Measurements from ENCODE around the gene MYO1G. TPM values are rescaled to one million over a fixed set of nuclear protein-coding genes. Genes with fewer than 3 reads are reported as not detected.

The MYO1G gene
- total RNA-seq, 1 experiment from 2014 or later = 0.11 TPM

DNA sequence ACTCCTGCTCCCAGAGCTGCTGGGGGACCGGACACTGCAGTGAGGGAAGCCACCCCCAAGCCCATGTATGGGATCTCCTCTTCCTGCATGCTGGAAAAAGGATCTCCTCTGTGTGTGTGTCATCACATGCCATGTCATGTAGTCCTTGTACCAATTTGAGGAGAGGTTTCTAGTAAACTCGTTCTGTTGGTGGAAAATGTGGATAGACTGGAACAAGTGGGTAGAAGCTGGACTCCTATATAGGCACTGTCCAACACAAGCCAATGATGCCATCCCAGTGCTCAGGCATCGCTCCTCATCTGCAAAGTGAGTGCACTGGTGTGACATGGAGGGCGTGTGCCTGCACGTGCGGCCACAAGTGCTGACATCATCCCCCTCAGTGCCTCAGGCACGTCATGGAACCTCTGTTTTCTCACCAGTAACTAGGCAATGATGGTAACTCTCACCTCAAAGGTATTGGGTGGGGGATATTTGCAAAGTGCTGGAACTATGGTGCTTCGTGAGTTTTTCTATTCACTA is 19.3 kb downstream of the MYO1G start:
- Histone ChIP-seq H3K4me1 (ENCODE audit: insufficient read depth, low read length) (no peaks in the 10 kb centered on the region), H3K9me3 (ENCODE audit: low read length) (no peaks in the 10 kb centered on the region), H3K27me3 (ENCODE audit: low read length) (no peaks in the 10 kb centered on the region), H3F3A (ENCODE audit: low read length, unreplicated experiment) (no peaks in the 10 kb centered on the region), H3K27ac (ENCODE audit: low read length) (no peak overlapping the region), H3K9ac (ENCODE audit: low read length) (no peak overlapping the region), H3K79me2 (ENCODE audit: low read length) (no peaks in the 10 kb centered on the region), H2AFZ (ENCODE audit: low read length) (no peak overlapping the region), H4K20me1 (ENCODE audit: low read length) (no peaks in the 10 kb centered on the region), H3K4me2 (ENCODE audit: low read length) (no peak overlapping the region), H3K9me2 (replicated peaks; ENCODE audit: low read length) (no peaks in the 10 kb centered on the region), H3K4me3 (ENCODE audit: low read length) (no peak overlapping the region), H3K36me3 (ENCODE audit: low read depth, low read length) (no peaks in the 10 kb centered on the region)
- no TSS peak for BruUV-seq (replicated peaks)
- DNase-seq = no peak
- ATAC-seq = no peak; the same call in 1 of the 2 replicates
- POLR2A ChIA-PET (ENCODE audit: unreplicated experiment) = no interaction called here
- CTCF ChIA-PET = no interaction called here
- intact Hi-C loops (cut with micrococcal nuclease) = no loop called here
- no peak for TF ChIP-seq EZH2 (IDR thresholded peaks at IDR 0.05; ENCODE audit: low read length, unreplicated experiment)
- TF ChIP-seq, protein P1, sequence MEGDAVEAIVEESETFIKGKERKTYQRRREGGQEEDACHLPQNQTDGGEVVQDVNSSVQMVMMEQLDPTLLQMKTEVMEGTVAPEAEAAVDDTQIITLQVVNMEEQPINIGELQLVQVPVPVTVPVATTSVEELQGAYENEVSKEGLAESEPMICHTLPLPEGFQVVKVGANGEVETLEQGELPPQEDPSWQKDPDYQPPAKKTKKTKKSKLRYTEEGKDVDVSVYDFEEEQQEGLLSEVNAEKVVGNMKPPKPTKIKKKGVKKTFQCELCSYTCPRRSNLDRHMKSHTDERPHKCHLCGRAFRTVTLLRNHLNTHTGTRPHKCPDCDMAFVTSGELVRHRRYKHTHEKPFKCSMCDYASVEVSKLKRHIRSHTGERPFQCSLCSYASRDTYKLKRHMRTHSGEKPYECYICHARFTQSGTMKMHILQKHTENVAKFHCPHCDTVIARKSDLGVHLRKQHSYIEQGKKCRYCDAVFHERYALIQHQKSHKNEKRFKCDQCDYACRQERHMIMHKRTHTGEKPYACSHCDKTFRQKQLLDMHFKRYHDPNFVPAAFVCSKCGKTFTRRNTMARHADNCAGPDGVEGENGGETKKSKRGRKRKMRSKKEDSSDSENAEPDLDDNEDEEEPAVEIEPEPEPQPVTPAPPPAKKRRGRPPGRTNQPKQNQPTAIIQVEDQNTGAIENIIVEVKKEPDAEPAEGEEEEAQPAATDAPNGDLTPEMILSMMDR (conservative IDR thresholded peaks at IDR 0.05; ENCODE audit: low read depth, low read length) = no peak
- no peak for TF ChIP-seq EZH2phosphoT487 (IDR thresholded peaks at IDR 0.05; ENCODE audit: borderline replicate concordance, low read length)

DNA sequence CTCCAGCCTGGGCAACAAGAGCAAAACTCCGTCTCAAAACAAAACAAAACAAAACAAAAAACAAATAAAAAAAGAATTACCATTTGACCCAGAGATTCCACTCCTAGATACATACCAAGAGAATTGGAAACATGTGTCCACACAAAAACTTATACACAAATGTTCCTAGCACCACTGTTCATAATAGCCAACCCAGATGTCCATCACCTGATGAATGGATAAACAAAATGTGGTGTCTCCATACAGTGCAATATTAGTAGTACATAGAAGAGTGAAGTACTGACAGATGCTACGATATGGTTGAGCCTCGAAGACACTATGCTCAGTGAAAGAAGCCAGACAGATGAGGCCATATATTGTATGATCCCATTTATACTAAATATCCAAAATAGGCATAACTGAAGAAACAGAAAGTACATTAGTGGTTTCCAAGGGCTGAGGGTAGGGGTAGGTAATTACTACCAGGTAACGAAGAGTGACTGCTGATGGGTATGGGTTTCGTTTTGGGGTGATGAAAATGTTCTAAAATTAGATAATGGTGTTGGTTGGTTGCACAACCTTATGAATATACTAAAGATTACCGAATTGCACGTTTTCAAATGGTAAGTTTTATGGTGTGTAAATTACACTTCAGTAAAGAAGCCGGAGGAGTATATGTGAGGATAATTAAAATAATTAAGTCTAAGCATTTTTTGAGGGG is 20.0 kb downstream of the MYO1G start:
- intact Hi-C loops (cut with micrococcal nuclease) = no loop called here
- Histone ChIP-seq H3K79me2 (ENCODE audit: low read length) (no peaks in the 10 kb centered on the region), H4K20me1 (ENCODE audit: low read length) (no peaks in the 10 kb centered on the region), H3F3A (ENCODE audit: low read length, unreplicated experiment) (no peaks in the 10 kb centered on the region), H3K27ac (ENCODE audit: low read length) (no peak overlapping the region), H3K9me2 (replicated peaks; ENCODE audit: low read length) (no peaks in the 10 kb centered on the region), H3K36me3 (ENCODE audit: low read depth, low read length) (no peaks in the 10 kb centered on the region), H3K9ac (ENCODE audit: low read length) (no peak overlapping the region), H3K27me3 (ENCODE audit: low read length) (no peaks in the 10 kb centered on the region), H3K4me2 (ENCODE audit: low read length) (no peak overlapping the region), H3K9me3 (ENCODE audit: low read length) (no peaks in the 10 kb centered on the region), H2AFZ (ENCODE audit: low read length) (no peak overlapping the region), H3K4me1 (ENCODE audit: insufficient read depth, low read length) (no peaks in the 10 kb centered on the region), H3K4me3 (ENCODE audit: low read length) (no peak overlapping the region)
- ChIA-PET CTCF (no interaction called here), POLR2A (ENCODE audit: unreplicated experiment) (no interaction called here)
- no peak for ATAC-seq
- TF ChIP-seq, protein P1 (conservative IDR thresholded peaks at IDR 0.05; ENCODE audit: low read depth, low read length) = no peak
- no peak for TF ChIP-seq EZH2phosphoT487 (IDR thresholded peaks at IDR 0.05; ENCODE audit: borderline replicate concordance, low read length)
- TF ChIP-seq EZH2 (IDR thresholded peaks at IDR 0.05; ENCODE audit: low read length, unreplicated experiment) = no peak
- DNase-seq = no peak
- BruUV-seq (replicated peaks) = no TSS peak

DNA sequence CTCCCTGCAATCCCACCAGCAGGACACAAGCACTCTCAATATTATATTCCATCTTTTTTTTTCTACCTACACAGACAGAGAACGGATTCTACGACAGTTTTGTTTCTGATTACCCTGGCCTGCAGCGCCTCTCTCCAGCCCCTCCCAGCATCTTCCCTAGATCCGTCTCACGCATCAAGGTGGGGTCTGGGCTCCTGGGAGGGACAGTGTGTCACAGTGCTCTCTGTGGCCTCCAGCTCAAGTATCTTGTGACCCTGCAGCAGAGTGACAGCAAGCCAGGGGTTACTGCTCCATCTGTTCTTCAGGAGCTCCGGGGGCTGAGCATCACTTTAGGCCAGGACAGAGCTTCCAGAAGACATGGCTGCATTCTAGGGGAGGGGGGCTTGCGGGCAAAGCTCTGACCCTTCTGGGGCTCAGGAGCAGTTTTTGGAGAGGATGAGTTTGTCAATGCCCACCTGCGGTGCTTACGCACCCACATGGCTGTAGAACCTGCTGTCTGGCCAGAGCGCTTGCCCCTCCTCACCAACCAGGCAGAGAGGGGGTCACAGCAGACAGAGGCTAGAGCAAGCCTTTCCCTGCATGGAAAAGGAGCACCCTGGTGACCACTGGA is 22.6 kb downstream of the MYO1G start:
- POLR2A ChIA-PET (ENCODE audit: unreplicated experiment) = no interaction called here

More for the DNA sequence above, 22.6 kb downstream of the MYO1G start:
- intact Hi-C loops (cut with micrococcal nuclease) = no loop called here
- Histone ChIP-seq H2AFZ (ENCODE audit: low read length) (no peak overlapping the region), H3K9ac (ENCODE audit: low read length) (no peak overlapping the region), H3K27ac (ENCODE audit: low read length) (no peak overlapping the region), H3K4me3 (ENCODE audit: low read length) (no peak overlapping the region), H3K9me3 (ENCODE audit: low read length) (no peaks in the 10 kb centered on the region), H3K9me2 (replicated peaks; ENCODE audit: low read length) (no peaks in the 10 kb centered on the region), H3K4me1 (ENCODE audit: insufficient read depth, low read length) (no peaks in the 10 kb centered on the region), H3K36me3 (ENCODE audit: low read depth, low read length) (no peaks in the 10 kb centered on the region), H3K27me3 (ENCODE audit: low read length) (no peaks in the 10 kb centered on the region), H4K20me1 (ENCODE audit: low read length) (no peaks in the 10 kb centered on the region), H3K79me2 (ENCODE audit: low read length) (no peaks in the 10 kb centered on the region), H3K4me2 (ENCODE audit: low read length) (no peak overlapping the region), H3F3A (ENCODE audit: low read length, unreplicated experiment) (no peaks in the 10 kb centered on the region)
- ATAC-seq (no peak), DNase-seq (no peak)
- TF ChIP-seq EZH2phosphoT487 (IDR thresholded peaks at IDR 0.05; ENCODE audit: borderline replicate concordance, low read length) (no peak), EZH2 (IDR thresholded peaks at IDR 0.05; ENCODE audit: low read length, unreplicated experiment) (no peak)
- BruUV-seq (replicated peaks) = no TSS peak
- CTCF ChIA-PET = no interaction called here
